Central memory CD8-positive, alpha-beta T cell (primary cell): ENCODE data around the gene GRIA4.
"Not testable (repeated sequence)": the region's sequence is repeated elsewhere in the genome, so short reads cannot be mapped to it uniquely, and the experiment has no call there.

Experiments
- ATAC-seq: fragments of 150-1000 bp; cut with Tn5 transposase; replicated peaks from 2 replicates; pipeline ENCODE4 v1.10.0; 2022; ENCODE audit warnings: mild to moderate bottlenecking, moderate FRiP score, moderate number of reproducible peaks; ENCODE audit not compliant: poor library complexity, severe bottlenecking; ENCODE audit errors: extremely low read depth
- DNase-seq, 2 donors: peaks; one replicate each; pipeline ENCODE4 v3.0.0; 2021; ENCODE audit warnings: low spot score in 2 of 2
- H3K27ac Mint-ChIP-seq: one replicate; pipeline ENCODE4 v1.8.0; 2022; ENCODE audit warnings: low read depth, mild to moderate bottlenecking, moderate library complexity, mixed read lengths
- H3K27me3 Mint-ChIP-seq: one replicate; pipeline ENCODE4 v1.8.0; 2022; ENCODE audit warnings: mixed read lengths
- H3K36me3 Mint-ChIP-seq: one replicate; pipeline ENCODE4 v1.8.0; 2022; ENCODE audit warnings: mild to moderate bottlenecking, moderate library complexity, mixed read lengths; ENCODE audit not compliant: insufficient read depth
- H3K4me1 Mint-ChIP-seq: one replicate; pipeline ENCODE4 v1.8.0; 2022; ENCODE audit warnings: mixed read lengths
- H3K4me3 Mint-ChIP-seq: one replicate; pipeline ENCODE4 v1.8.0; 2022; ENCODE audit warnings: mild to moderate bottlenecking, moderate library complexity, mixed read lengths
- H3K9me3 Mint-ChIP-seq: one replicate; pipeline ENCODE4 v1.8.0; 2022; ENCODE audit warnings: mixed read lengths

Gene GRIA4

GRCh38 chr11:105989124-105989523, 379.3 kb downstream of the GRIA4 start:
- ATAC-seq (no peak), DNase-seq (no peak)
- Mint-ChIP-seq H3K9me3 (peaks cover 10% of the 10 kb centered on the region), H3K36me3 (no peaks in the 10 kb centered on the region), H3K27ac (no peak overlapping the region), H3K27me3 (no peaks in the 10 kb centered on the region), H3K4me1 (no peaks in the 10 kb centered on the region), H3K4me3 (no peak overlapping the region)

- Mint-ChIP-seq H3K4me1 (peaks cover 4% of the 10 kb centered on the region), H3K4me3 (no peak overlapping the region), H3K27ac (no peak overlapping the region), H3K36me3 (no peaks in the 10 kb centered on the region), H3K27me3 (no peaks in the 10 kb centered on the region), H3K9me3 (peaks cover 10% of the 10 kb centered on the region)
- ATAC-seq, result no peak
- no peak for DNase-seq
These were observed 382.0 kb downstream of the GRIA4 start for GRCh38 chr11:105991888-105992287.

GRCh38 chr11:106001304-106002012, 391.6 kb downstream of the GRIA4 start:
- no peak for ATAC-seq
- H3K4me3 Mint-ChIP-seq, result no peak overlapping the region
- peaks cover 9% of the 10 kb centered on the region for H3K36me3 Mint-ChIP-seq
- H3K4me1 Mint-ChIP-seq, result peaks cover 42% of the 10 kb centered on the region
- no peaks in the 10 kb centered on the region for H3K27me3 Mint-ChIP-seq
- no peak overlapping the region for H3K27ac Mint-ChIP-seq
- peaks cover 9% of the 10 kb centered on the region for H3K9me3 Mint-ChIP-seq
- DNase-seq, result no peak

DNA sequence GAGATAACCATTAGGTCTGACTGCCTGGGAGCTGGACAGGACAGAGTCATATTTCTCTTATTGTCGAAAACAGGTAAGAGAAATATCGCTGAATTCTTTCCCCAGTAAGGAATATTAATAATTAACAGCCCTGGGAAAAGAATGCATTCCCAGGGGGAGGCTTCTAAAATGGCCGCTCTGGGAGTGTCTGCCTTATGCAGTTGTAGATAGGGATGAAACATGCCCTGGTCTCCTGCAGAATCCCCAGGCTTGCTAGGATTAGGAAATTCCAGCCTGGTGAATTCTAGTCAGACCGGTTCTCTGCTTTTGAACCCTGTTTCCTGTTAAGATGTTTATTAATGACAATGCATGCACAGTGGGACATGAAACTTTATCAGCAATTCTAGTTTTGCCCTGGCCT, 393.2 kb downstream of the GRIA4 start:
- not testable (repeated sequence) for H3K27me3 Mint-ChIP-seq, H3K4me3 Mint-ChIP-seq, ATAC-seq, DNase-seq, H3K36me3 Mint-ChIP-seq, H3K27ac Mint-ChIP-seq, H3K9me3 Mint-ChIP-seq
- H3K4me1 Mint-ChIP-seq, result peaks cover 34% of the 10 kb centered on the region

DNA sequence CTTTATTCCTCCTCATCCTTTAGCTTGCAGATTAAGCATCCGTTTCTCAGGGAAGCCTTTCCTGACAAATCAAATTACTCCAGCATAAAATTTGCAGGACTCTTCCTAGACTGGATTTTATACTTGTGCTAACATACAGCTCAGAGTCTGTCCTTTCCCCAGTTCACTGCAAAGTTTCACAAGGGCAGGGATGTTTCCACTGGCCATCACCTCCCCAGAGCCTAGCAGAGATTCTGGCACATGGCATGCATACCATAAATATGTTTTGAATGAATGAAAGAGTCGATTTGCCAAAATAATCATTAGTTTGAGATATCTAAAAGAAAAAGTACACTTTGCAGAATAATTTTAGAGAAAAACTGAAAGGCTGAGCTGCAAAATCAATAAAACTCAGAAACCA, 401.6 kb downstream of the GRIA4 start:
- no peak for DNase-seq
- Mint-ChIP-seq H3K27ac (no peak overlapping the region), H3K4me1 (peaks cover 39% of the 10 kb centered on the region), H3K36me3 (peaks cover 23% of the 10 kb centered on the region), H3K9me3 (no peaks in the 10 kb centered on the region), H3K27me3 (no peaks in the 10 kb centered on the region), H3K4me3 (no peak overlapping the region)
- no peak for ATAC-seq

DNA sequence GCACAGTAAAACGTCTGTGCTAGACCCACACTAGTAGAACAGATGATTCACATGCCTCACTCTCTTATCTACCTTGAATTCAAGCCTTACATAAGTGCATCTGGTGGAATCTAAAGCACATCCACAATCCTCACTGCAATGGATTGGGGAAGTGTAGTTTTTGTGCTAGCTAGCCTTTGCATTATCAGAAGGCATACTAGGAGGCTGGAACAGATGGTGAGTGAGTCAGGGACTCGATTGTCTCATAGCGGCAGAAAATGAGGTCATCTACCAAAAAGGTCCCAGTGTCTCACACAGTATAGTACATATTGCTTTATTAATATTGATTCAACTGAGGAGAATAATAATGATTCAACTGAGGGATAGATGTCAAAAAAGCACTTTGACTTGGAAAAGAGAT, 402.9 kb downstream of the GRIA4 start:
- no peak overlapping the region for H3K27ac Mint-ChIP-seq
- H3K4me1 Mint-ChIP-seq, result peaks cover 35% of the 10 kb centered on the region
- H3K27me3 Mint-ChIP-seq, result no peaks in the 10 kb centered on the region
- DNase-seq, result no peak
- no peak for ATAC-seq
- H3K36me3 Mint-ChIP-seq, result peaks cover 20% of the 10 kb centered on the region
- no peak overlapping the region for H3K4me3 Mint-ChIP-seq
- no peaks in the 10 kb centered on the region for H3K9me3 Mint-ChIP-seq

DNA sequence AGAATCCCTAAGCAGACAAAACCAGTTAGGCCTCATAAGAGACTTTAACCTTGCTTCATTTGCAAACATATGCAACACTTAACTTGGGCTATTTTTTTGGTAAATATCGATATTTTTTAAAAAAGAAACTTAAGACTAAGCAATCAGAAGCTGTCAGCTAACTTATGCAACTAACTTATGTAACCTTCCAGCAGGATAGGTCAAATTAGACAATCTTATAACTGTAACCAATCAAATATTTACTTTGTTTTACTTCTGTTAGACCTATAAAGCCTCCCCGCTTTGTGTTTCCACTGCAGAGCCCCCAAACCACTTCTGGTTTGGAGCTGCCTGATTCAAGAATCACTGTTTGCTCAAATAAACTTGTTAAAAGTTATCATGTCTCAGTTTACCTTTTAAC, 404.2 kb downstream of the GRIA4 start:
- H3K27me3 Mint-ChIP-seq, result no peaks in the 10 kb centered on the region
- DNase-seq, result no peak
- H3K4me3 Mint-ChIP-seq, result no peak overlapping the region
- H3K36me3 Mint-ChIP-seq, result peaks cover 20% of the 10 kb centered on the region
- ATAC-seq, result no peak
- peaks cover 38% of the 10 kb centered on the region for H3K4me1 Mint-ChIP-seq
- no peaks in the 10 kb centered on the region for H3K9me3 Mint-ChIP-seq
- no peak overlapping the region for H3K27ac Mint-ChIP-seq

DNA sequence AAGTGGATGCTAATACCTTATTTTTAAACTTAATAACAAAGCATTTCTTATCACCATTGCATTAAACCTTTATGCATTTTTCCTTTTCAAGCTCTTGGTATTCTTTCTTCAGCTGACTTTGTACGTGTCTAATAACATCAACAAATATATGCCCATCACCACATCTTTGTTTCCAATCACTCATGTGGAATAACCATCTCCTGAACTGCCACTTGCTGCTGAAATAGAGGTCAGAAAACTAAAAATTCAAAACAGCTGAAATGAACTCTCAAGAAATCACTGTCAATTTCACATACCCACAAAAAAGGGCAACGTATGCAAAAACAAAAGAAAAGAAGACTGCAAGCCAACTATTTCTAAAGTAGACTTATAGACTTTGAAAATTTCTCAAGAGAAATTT, 404.7 kb downstream of the GRIA4 start:
- no peak overlapping the region for H3K27ac Mint-ChIP-seq
- peaks cover 16% of the 10 kb centered on the region for H3K36me3 Mint-ChIP-seq
- peaks cover 41% of the 10 kb centered on the region for H3K4me1 Mint-ChIP-seq
- no peak overlapping the region for H3K4me3 Mint-ChIP-seq
- DNase-seq, result no peak
- no peak for ATAC-seq
- H3K27me3 Mint-ChIP-seq, result no peaks in the 10 kb centered on the region
- no peaks in the 10 kb centered on the region for H3K9me3 Mint-ChIP-seq

DNA sequence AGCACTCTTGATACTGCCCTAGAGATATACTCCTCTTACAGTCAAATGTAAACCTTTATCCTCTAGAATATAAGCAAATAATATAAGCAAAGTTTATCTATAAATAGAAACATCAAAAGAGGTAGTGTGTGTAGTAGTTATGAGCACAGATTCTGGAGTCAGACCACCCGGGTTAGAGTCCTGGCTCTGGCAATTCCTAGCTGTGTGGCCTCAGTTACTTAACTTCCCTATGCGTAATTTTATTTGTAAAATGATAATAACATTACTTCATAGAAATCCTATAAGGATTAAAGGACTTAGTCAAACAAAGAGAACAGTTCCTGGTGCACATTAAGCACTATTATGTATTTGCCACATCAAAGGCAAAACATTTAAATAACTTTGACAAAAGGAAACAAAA, 405.2 kb downstream of the GRIA4 start:
- Mint-ChIP-seq H3K4me1 (peaks cover 41% of the 10 kb centered on the region), H3K4me3 (no peak overlapping the region), H3K36me3 (peaks cover 13% of the 10 kb centered on the region), H3K9me3 (no peaks in the 10 kb centered on the region), H3K27ac (no peak overlapping the region), H3K27me3 (no peaks in the 10 kb centered on the region)
- ATAC-seq (no peak), DNase-seq (no peak)

- Mint-ChIP-seq H3K27me3 (no peaks in the 10 kb centered on the region), H3K4me1 (peaks cover 46% of the 10 kb centered on the region), H3K27ac (no peak overlapping the region), H3K4me3 (no peak overlapping the region), H3K36me3 (peaks cover 7% of the 10 kb centered on the region), H3K9me3 (no peaks in the 10 kb centered on the region)
- DNase-seq (no peak), ATAC-seq (no peak)
These were observed 407.2 kb downstream of the GRIA4 start for GRCh38 chr11:106017093-106017492.

DNA sequence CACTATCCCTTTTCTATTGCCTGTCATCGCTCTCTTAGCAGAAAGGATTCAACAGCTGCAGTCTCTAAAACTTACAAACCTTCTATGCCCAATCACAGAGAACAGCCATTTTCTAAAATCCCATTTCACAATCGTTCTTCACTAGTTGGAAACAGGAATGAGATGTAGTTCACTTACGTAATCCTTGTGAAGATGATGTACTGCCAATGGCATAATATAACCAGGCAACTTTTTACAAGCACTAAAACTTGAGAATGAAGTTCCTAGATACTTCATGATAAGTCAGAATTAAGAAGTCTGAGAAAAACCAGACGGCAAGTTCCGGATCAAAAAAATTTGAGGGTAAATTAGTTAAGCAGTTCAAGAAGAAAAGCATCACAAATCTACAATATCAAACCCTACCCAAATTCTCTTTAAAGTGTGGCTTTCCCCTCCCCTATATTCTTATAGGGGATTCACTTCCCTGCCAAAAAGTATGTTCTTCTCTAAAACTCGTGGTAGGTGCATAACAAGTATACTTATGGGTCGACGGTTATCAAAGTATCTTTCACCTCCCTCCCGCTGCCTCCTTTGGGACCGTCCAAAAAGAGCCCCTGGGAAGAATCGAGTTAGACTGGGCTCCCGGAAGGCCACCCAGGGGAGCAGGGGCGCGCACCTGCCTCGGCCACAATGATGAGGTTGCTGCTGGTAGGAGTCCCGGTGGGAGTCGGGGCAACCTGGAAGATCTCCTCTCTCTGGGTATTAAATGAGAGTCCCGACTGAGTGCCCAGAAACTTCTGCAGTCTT, 411.5 kb downstream of the GRIA4 start:
- peak overlapping the region; percentile 92 for H3K4me3 Mint-ChIP-seq
- ATAC-seq (no peak), DNase-seq (no peak)
- peaks cover 17% of the 10 kb centered on the region for H3K36me3 Mint-ChIP-seq
- peak overlapping the region; percentile 93 for H3K27ac Mint-ChIP-seq
- no peaks in the 10 kb centered on the region for H3K27me3 Mint-ChIP-seq
- H3K4me1 Mint-ChIP-seq, result peaks cover 47% of the 10 kb centered on the region
- H3K9me3 Mint-ChIP-seq, result no peaks in the 10 kb centered on the region

DNA sequence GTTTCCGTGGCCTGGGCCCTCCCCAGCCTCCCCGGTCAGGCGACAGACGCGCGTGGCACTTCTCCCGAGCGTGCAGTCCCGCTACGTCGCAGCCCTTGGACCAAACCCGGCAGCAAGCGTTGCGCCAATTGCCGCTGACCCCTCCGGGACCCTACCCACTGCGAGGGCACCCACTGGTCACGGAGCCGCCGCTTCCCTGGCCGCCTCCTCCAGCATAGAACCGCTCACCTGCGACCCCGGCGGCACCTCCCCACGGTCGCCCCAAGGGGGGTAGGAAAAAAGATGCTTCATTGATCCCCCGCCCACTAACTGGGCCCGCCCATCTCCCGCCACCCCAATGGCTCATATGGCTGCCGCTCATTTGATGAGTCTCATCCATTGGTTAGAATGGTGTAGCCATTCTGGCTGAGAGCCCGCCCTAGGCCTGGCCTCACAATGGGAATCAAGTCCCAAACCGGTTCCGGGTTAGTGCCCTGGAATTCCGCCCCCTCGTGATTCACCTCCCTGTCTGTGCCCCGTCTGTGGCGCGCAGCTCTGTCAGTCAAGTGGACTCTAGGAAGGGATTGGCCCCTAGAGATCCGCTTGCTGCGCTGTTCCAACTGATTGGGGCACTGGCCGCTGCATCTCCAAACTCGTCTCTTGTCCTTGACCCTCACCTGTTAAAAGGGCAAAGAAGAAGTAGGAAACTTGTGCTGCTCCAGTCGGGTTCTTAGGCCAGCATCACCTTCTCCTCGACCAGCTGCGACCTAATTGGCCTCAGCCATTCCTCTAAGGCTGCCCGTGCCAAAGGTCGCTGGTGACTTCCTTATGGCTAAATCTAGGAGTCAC, 412.3 kb downstream of the GRIA4 start, which contains the start of gene MSANTD4:
MSANTD4 (minus strand) TSS at position 274 of the 828 bp plus-strand sequence. CDS start 11,323 bp downstream, outside the sequence.
- no peaks in the 10 kb centered on the region for H3K9me3 Mint-ChIP-seq
- H3K36me3 Mint-ChIP-seq, result peaks cover 17% of the 10 kb centered on the region
- H3K27ac Mint-ChIP-seq, result peak within 1 kb of the TSS; percentile 93
- ATAC-seq (peak; percentile 98), DNase-seq (peak; percentile 95 to 97)
- H3K27me3 Mint-ChIP-seq, result no peaks in the 10 kb centered on the region
- H3K4me3 Mint-ChIP-seq, result peak within 1 kb of the TSS; percentile 92
- peaks cover 44% of the 10 kb centered on the region for H3K4me1 Mint-ChIP-seq
